NOMO-1 treated with DMSO at 0.1 percent for 48 hours (cell line): ENCODE results near the gene CCNT1.
"Not testable (repeated sequence)": the region's sequence is repeated elsewhere in the genome, so short reads cannot be mapped to it uniquely, and the experiment has no call there.

Source experiments
- DNase-seq: peaks from one replicate; lab custom pipeline; 2025; ENCODE audit not compliant: unreplicated experiment; lab: John Stamatoyannopoulos, UW

CCNT1 gene

GRCh38 chr12:48691826-48692487, 24.6 kb downstream of the CCNT1 start:
- no peak for DNase-seq

GRCh38 chr12:48690990-48691389, 25.5 kb downstream of the CCNT1 start:
- DNase-seq = no peak

- no peak for DNase-seq
Measured at GRCh38 chr12:48690436-48690835, 26.1 kb downstream of the CCNT1 start.

- DNase-seq = no peak
Measured at GRCh38 chr12:48688836-48689235, 27.7 kb downstream of the CCNT1 start.

GRCh38 chr12:48687592-48687991, 28.9 kb downstream of the CCNT1 start:
- DNase-seq = no peak

GRCh38 chr12:48686615-48687334, 29.7 kb downstream of the CCNT1 start:
- DNase-seq = no peak

- DNase-seq = no peak
Measured at GRCh38 chr12:48686037-48686595, 30.4 kb downstream of the CCNT1 start.

- DNase-seq = no peak
Measured at GRCh38 chr12:48683534-48683933, 33.0 kb downstream of the CCNT1 start.

GRCh38 chr12:48682927-48683326, 33.6 kb downstream of the CCNT1 start:
- no peak for DNase-seq

- not testable (repeated sequence) for DNase-seq
Measured at GRCh38 chr12:48682533-48682905, 34.0 kb downstream of the CCNT1 start.

GRCh38 chr12:48681710-48682532, 34.6 kb downstream of the CCNT1 start, which contains the start of gene KANSL2:
KANSL2 (minus strand) TSS chr12:48682238; CDS start chr12:48681632, 606 bp downstream.
- DNase-seq = peak; percentile 99

GRCh38 chr12:48681399-48681709, 35.2 kb downstream of the CCNT1 start:
- peak; percentile 32 for DNase-seq

GRCh38 chr12:48680861-48681260, 35.6 kb downstream of the CCNT1 start:
- DNase-seq = no peak

GRCh38 chr12:48678551-48679185, 37.8 kb downstream of the CCNT1 start:
- no peak for DNase-seq

GRCh38 chr12:48671231-48671856, 45.2 kb downstream of the CCNT1 start:
- DNase-seq = no peak

- no peak for DNase-seq
Measured at GRCh38 chr12:48668996-48669395, 47.5 kb downstream of the CCNT1 start.

GRCh38 chr12:48659863-48660262, 56.6 kb downstream of the CCNT1 start:
- DNase-seq = no peak

- DNase-seq = no peak
Measured at GRCh38 chr12:48651681-48652080, 64.8 kb downstream of the CCNT1 start.

- not testable (repeated sequence) for DNase-seq
Measured at GRCh38 chr12:48645354-48645753, 71.2 kb downstream of the CCNT1 start.

GRCh38 chr12:48643011-48643410, 73.5 kb downstream of the CCNT1 start:
- DNase-seq = no peak
